GM19238 (cell line): ENCODE measurements around the gene MAP4.
A peak's percentile ranks its signal among the peaks of the same experiment; 100 is the strongest.

Source experiments
- DNase-seq: peaks from one replicate; pipeline ENCODE4 v3.0.0; 2011; ENCODE audit warnings: low spot score; ENCODE audit not compliant: insufficient read length

MAP4 gene

DNA sequence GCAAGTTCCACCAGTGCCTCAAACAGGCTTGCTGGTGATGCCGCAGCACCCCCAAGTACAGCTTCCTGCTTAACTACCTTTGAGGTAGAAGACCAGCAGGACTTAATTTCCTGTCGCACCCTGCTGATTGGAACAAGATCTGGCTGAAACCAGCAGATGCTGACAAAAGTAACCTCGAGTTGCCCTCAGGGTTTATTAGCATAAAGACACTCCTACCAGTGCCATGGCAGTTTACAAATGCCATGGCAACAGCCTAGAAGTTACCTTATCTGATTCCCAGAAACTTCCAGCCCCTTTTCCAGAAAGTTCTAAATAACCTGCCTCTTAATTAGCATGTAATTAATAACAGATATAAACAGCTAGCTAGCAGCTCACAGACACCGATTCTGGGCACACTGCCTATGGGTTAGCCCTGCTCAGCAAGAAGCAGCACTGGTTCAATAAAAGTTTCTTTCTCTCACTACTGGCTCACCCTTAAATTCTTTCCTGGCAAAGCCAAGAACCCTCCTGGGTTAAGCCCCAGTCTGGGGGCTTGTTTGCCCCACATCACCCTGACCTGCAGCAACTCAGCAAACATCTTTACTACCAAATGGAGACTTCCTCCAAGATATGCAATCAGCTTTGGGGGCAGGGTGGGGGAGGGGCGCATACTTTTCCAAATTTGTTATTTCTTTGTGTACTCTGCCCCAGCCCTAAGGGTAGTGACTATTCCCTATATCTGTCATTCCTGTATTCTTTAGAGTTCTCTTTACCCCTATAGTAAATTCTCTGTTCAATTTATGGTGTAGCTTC, 54.2 kb downstream of the MAP4 start:
- DNase-seq, result no peak

- no peak for DNase-seq
Measured at GRCh38 chr3:47961036-47961435, 55.2 kb downstream of the MAP4 start.

GRCh38 chr3:47956521-47956920, 59.7 kb downstream of the MAP4 start:
- no peak for DNase-seq

- no peak for DNase-seq
Measured at GRCh38 chr3:47954567-47954966, 61.6 kb downstream of the MAP4 start.

DNA sequence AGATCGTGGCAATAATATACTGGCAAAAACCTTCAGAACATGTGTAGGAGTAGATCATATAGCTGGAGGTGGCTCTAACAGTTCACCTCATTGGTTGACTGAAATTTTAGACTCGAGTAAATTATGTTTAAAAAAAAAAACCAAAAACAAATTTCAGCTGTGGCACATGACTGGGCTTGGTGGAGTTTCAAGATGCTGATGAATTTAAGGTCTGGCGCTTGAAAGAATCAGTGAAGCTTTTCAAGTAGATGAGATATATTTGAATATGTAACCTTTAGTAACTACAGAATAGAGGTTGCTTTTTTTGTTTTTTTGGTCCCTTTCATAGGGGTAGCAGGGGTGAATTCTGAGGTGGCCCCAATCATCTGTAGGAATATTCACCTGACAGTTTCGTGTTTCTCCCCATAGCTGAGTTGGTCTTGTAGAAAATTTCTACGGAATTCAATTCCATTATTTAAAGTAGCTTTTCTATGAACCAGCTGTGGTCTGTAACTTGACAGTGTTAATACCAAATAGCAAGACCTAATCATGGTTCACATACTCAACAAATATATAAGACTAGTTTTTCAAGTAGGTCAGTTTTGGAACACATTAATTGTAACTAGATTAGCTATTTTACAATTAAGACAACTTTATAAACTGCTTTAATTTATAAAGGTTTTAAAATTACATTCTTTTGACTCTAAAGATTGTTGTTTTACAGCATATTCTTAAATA, 65.6 kb downstream of the MAP4 start:
- no peak for DNase-seq

DNA sequence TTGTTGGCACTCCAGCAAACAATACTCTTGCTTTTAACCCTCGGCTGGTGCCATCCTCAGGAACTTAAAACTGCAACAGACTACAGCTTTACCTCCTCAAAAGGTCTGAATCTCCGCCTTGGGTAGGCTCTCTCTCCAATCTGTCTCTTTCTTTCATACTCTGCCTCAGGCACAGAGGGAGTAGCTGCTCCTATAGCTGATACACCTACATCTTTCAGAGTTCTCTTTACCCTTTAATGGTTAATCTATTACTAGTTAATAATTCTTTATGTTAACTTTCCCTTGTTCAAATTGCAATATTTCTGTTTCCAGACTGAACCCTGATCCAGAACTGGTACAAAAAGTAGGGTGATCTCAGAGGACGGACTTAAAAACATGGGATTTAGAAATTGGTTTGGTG, 66.2 kb downstream of the MAP4 start:
- peak; percentile 30 for DNase-seq

GRCh38 chr3:47940232-47940631, 76.0 kb downstream of the MAP4 start:
- no peak for DNase-seq

- no peak for DNase-seq
Measured at GRCh38 chr3:47932421-47932820, 83.8 kb downstream of the MAP4 start.

DNA sequence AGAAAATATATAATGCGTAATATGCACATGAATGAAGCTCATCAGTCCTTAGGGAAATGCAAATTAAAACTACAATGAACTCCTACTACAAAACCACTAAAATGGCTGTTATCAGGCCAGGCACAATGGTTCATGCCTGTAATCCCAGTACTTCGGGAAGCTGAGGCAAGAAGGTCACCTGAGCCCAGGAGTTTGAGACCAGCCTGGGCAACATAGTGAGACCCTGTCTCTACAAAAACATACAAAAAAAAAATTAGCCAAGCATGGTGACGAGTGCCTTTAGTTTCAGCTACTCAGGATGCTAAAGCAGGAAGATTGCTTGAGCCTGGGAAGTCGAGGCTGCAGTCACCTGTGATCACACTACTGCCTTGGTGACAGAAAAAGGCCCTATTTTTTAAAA, 85.2 kb downstream of the MAP4 start:
- DNase-seq, result no peak

- no peak for DNase-seq
Measured at GRCh38 chr3:47916696-47917095, 99.5 kb downstream of the MAP4 start.

DNA sequence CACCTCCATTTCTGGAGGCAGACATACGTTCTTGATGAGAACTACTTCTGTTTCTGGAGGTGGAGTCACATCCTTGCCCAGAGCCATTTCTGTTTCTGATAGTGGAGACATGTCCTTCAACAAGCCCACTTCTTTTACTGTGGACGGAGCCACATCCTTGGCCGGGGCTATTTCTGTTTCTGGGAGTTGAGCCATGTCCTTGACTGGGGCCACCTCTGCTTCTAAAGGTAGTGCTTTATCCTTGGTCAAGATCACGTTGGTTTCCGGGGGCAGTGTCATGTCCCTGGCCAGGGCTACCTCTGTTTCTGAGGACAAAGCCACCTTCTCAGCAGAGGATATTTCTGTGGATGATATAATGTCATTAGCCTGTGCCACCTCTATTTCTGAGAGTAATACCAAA, 100.0 kb downstream of the MAP4 start:
- no peak for DNase-seq

- no peak for DNase-seq
Measured at GRCh38 chr3:47912006-47912504, 104.2 kb downstream of the MAP4 start.

- DNase-seq, result no peak
Measured at GRCh38 chr3:47910777-47911440, 105.3 kb downstream of the MAP4 start.

DNA sequence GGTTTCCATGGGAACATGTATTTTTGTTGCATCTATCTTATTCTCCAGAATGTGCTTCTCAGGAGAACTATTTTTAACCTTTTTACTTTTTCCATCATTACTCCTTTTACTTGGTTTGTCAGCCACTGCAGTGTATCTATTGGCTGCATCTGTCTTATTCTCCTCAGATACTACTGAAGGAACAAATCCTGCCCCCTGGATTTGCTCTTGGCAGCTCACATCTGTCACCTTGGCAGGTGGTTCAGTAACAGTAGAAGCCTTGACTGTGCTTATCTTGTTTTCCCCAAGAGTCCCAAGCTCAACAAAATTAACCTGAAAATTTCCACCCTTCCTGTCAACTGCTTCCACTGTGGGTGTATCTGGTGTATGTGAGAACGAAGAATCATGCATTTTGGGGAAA, 106.0 kb downstream of the MAP4 start:
- DNase-seq, result no peak

DNA sequence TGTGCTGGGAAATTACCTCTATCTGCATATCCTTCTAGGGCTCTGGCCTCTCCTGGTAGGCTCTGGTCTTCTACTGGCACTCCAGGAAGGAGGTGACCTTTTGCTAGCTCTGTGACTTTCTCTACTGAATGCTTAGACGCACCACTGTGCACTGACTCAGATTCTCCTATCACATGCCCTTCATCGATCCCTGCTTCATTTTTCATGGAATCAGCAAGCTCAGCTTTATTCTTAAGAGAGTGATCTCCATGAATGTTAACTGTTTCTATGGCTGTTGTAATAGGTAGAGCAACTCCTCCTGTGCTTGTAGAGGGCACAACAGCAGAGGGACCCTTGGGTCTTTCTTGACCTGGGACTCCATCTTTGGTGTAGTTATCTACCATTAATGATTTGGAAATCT, 106.6 kb downstream of the MAP4 start:
- DNase-seq, result no peak

GRCh38 chr3:47908744-47909143, 107.5 kb downstream of the MAP4 start:
- no peak for DNase-seq

GRCh38 chr3:47907784-47908183, 108.4 kb downstream of the MAP4 start:
- DNase-seq, result no peak

- no peak for DNase-seq
Measured at GRCh38 chr3:47902746-47903145, 113.5 kb downstream of the MAP4 start.

DNA sequence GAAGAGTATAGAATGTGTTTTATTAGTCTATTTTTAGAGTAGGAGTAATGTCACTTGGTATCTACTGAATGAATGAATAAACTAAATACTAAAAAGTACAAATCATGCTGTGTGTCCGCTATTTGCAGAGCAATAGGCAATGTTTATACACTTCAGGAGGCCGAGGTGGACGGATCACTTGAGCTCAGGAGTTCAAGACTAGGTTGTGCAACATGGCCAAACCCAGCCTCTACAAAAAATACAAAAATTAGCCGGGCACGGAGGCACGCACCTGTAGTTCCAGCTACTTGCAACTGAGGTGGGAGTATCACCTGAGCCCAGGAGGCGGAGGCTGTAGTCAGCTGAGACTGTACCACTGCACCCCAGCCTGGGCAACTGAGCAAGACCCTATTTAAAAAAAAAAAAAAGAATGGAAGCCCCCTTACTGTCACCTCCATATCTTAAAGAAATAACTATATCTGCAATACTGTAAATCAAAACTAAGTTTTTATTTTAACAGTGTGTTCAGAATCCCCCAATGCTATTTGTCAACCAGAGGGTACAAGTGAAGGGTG, 114.9 kb downstream of the MAP4 start:
- no peak for DNase-seq

DNA sequence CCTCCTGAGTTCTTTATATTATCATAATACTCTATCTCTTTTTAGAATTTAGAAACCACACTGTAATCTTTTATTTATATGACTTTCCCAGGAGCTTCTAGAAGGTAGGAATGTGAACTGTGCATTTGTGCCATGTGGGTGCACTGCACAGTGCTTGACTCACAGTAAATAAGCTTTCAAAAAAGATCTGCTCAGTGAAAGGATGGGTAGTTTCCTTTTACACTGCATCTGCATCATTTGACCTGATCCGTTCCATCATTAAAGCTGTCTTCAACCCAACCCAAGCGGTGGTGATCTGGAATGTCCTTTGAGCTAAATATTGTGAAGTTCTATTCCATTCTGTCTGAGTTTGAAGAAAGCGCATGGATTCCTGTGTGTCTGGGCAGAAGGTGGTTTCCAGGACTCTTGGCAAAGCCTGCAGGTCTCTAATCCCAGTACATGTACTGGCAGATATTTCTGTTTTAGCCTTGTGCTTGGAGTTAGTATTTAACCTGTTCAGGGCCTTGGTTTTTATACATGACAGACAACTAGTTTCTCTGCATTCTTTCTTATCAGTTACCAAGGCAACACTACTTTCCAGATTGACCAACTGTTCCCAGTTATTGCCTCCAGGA, 116.6 kb downstream of the MAP4 start:
- DNase-seq, result no peak

GRCh38 chr3:47897954-47898353, 118.3 kb downstream of the MAP4 start:
- no peak for DNase-seq

DNA sequence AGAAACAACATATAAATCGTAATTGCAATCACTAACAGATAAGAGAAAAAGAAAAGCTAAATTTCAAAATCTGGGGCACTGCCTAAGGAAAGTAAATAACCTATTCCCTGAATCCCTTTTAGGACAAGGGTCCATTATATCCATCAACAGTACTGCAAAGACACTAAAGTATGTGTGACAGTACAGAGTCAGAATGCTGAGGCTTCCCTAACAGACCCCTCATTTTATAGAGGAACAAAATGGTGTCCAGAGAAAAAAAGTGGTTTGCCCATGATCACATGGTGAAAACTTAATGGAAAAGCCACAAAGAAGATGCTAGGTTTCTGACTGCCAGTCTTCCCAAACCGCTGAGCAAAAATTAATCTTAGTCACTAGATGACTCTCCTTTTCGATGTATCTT, 119.5 kb downstream of the MAP4 start:
- DNase-seq, result no peak
